GM21737 (cell line): Measurements from ENCODE around the gene TMEM121B.

ENCODE experiments used
- ATAC-seq: cut with Tn5 transposase; IDR thresholded peaks from one replicate; pipeline ENCODE4 v1.9.1; 2021; ENCODE audit warnings: mild to moderate bottlenecking, moderate library complexity; ENCODE audit not compliant: unreplicated experiment

Gene TMEM121B

DNA sequence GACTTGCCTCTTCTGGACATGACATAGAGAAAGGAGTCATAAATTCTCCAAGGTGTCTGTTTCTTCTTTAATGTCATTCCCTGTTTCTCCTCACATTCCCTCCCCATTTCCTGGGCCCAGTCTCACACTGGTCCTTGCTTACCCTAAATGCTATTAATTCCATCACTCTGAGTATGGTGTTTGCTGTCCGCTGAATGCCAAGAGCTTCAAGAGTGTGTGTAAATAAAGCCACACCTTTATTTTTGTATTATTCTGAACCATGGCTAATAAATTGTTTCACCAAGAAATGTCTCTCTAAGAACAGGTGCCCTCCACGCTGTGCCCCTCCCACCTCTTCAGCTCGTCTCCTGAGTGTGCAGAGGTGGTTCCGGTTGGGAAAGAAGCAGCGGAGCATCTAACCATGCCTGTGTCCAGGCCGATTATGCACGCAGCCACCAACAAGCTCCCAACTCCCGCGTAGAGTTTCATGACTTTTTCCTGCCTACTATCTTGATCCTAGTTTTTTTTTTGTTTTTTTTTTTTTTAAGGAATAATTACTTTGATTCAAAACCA lies 8.6 kb downstream of the TMEM121B start:
- no peak for ATAC-seq

DNA sequence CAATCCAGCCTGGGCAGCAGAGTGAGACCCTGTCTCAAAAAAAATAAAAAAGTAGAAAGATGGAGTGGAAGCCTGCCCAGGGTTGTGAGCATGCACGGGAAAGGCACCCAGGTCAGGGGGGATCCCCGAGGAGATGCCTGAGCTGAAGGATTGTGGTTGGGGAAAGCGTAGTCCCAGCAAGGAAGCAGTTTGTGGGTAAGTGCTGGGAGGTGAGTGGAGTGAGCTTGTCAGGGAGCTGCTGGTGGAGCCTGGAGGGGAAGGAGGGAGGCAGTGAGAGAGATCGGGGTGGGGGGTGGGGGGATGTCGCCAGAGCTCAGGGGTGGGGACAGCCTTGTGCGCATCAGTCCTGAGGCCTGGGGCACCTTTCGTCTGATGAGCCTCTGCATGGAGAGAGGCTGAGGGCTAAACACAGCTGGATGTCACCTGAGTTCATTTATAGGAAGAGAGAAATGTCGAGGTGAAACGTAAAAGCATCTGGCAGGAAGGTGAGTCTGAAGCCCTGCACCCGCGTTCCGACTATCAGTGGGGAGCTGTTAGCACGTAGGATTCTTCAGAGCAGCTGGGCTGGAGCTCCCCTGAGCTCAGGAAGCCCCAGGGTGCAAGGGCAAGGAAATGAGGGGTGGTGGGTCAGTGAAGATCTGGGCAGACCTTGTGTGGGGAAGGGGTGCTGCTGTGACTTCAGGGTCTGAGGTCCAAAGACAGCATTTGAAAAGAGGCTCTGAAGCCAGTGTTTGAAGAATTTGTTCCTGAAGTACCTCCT lies 10.2 kb downstream of the TMEM121B start:
- no peak for ATAC-seq

DNA sequence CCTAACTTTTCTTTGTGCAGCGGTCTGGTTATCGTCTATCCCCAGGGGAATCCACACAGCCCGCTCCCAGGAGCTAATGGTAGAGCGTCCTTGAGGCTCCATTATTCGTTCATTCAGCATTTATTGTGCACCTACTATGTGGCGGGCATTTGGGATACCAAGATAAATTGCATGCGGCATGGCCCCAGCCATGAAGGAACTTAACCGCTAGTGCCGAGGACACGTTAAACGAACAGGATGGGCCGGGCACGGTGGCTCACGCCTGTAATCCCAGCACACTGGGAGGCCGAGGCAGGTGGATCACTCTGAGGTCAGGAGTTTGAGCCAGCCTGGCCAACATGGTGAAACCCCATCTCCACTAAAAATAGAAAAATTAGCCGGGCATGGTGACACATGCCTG lies 11.2 kb downstream of the TMEM121B start:
- ATAC-seq = no peak

DNA sequence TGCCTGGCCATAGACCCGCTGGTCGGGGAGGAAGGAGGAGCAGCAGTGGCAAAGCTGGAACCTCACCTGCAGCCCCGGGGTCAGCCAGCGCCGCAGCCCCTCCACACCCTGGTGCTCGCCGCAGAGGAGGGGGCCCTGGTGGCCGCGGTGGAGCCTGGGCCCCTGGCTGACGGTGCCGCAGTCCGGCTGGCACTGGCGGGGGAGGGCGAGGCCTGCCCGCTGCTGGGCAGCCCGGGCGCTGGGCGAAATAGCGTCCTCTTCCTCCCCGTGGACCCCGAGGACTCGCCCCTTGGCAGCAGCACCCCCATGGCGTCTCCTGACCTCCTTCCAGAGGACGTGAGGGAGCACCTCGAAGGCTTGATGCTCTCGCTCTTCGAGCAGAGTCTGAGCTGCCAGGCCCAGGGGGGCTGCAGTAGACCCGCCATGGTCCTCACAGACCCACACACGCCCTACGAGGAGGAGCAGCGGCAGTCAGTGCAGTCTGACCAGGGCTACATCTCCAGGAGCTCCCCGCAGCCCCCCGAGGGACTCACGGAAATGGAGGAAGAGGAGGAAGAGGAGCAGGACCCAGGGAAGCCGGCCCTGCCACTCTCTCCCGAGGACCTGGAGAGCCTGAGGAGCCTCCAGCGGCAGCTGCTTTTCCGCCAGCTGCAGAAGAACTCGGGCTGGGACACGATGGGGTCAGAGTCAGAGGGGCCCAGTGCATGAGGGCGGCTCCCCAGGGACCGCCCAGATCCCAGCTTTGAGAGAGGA lies 11.9 kb downstream of the TMEM121B start:
- no peak for ATAC-seq

DNA sequence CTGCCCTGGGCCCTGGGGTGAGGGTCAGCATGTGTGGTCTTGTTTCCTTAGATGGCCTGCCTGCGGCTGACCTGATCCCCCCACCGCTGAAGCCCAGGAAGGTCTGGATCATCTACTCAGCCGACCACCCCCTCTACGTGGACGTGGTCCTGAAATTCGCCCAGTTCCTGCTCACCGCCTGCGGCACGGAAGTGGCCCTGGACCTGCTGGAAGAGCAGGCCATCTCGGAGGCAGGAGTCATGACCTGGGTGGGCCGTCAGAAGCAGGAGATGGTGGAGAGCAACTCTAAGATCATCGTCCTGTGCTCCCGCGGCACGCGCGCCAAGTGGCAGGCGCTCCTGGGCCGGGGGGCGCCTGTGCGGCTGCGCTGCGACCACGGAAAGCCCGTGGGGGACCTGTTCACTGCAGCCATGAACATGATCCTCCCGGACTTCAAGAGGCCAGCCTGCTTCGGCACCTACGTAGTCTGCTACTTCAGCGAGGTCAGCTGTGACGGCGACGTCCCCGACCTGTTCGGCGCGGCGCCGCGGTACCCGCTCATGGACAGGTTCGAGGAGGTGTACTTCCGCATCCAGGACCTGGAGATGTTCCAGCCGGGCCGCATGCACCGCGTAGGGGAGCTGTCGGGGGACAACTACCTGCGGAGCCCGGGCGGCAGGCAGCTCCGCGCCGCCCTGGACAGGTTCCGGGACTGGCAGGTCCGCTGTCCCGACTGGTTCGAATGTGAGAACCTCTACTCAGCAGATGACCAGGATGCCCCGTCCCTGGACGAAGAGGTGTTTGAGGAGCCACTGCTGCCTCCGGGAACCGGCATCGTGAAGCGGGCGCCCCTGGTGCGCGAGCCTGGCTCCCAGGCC lies 12.7 kb downstream of the TMEM121B start:
- ATAC-seq = no peak

DNA sequence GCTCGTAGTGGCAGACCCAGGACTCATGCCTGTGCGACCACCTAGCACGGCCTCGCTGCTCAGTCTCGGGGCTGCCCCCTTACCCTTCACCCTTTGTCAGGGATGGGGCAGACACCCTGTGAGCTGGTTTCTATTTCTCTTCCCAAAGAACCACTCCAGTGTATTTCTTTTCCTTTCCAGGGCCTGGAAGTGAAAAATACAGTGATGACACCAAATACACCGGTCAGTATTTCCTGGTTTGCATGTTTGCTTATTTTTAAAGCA lies 13.7 kb downstream of the TMEM121B start:
- ATAC-seq = no peak

DNA sequence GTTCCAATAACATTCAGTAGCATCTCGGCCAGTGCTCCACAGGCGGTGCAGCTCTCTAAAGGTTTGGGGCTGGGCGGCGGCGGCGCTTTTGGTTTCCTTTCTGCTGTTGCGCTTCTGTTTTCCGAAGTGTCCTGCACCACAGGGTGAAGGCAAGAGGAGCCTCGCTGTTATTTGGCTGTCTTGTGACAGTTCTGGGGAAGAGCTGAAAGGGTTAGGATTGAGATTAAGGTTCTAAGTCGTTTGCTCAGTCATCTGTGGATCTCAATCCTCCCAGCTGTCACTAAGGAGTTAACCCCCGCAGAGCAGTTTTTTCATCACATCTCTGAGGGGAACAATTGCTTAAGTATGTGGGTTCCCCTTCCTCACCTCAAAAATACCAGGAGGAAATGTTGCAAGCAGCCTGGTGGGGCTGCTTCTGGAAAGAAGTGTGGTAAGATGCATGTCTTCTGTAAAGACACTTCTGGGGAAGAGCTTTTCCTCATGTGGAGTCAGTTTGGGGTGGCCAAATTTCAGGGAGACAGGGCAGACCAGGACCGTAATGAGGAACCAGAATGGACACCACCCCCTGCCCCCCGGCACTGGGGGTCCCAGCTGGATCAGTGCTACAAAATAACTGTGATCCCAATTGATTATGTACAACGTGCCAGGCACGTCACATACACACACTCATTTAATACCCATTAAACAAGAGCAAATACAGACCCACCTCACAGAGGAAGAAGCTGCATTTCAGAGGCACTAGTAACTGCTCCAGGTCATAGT lies 14.2 kb downstream of the TMEM121B start:
- no peak for ATAC-seq

DNA sequence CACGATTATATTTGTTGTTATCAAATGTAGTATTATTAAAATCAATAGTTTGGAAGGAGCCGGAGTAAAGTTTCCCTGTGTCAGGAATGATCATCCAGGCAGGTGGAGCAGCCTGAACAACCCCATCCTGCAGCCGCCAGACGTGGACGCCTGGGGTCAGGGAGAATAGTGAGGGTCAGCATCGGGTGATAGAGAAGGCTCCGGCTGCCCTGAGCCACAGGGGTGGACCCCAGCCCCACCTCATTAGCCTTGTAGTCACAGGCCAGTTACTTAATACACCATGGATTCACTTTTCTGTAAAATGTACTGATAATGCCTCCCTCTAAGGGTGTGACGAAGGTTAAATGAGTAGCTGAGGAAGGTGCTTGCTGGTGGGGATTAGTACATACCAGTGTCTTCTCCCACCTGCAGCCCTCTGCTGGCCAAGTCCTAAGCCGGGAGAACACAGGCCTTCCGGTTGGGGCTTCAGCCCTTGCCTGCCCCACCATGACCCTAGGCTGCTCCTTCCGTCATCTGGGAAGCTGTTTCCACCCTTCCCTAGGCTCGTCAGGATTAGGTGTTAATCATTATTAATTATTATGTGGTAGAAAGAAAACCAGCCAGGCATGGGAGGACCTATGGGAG lies 14.9 kb downstream of the TMEM121B start:
- no peak for ATAC-seq

DNA sequence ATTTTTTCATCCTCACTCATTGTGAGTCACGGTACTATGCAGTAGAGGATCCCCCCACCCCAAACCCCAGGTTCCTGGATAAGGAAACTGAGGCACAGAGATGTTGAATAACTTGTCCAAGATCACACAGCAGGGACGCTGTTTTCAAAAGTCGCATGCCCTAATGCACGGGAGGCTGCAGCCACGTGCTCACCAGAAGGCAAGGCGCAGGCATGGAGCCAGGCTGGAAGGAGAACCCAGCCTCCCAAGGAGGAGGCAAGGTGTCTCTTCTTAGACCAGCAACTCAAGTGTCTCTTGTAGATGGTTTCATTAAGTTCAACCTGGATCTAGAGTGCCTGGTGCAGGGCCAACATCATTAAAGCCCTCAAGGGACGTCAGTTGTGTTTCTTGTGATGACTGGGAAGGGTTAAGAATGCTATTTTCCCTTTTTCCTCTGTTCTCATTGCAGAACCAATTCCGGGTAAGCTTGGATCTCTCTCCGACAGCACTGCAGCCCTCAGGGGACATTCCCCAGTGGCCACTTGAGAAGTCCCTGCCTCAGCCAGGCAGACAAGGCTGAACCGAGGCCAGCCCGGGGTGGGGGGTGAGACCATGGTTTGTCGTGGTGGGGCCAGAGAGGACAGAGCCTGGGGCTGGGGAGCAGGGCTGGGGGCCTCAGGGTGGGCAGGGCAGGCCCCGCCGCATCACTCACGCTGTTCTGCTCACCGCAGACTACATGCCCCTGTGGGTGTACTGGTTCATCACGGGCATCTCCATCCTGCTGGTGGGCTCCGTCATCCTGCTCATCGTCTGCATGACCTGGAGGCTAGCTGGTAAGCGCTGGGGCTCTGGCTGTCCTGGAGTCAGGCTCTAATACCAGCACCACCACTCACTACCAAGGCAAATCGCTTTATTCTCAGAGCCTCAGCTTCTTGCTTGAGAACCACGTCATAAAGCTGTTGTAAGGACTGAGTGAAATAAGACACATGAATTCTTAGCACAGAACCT lies 15.7 kb downstream of the TMEM121B start:
- ATAC-seq = no peak

DNA sequence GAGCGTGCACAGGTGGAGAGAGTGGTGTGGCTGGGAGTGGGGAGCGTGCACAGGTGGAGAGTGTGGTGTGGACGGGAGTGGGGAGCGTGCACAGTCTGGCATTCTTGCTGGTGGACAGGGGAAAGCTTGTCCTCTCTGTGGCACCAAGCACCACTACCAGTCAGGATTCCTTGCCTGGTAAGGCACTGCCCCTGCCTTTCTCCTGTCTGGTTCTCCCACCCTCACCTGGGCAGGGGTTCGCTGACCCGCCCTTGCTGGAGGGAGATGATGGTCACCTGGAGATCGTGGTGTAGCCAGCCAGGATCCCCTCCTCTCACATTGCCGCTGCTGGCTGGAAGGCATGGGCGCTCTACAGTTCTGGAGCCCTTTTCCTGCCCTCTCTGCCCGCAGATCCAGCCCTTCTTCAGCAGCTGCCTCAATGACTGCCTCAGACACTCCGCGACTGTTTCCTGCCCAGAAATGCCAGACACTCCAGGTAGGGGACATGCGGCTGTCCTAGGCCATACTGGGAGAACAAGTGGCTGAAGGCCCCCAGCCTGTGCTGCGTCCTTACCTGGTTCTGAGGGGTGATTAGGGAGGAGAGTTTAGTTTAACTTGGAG lies 16.7 kb downstream of the TMEM121B start:
- ATAC-seq = no peak

DNA sequence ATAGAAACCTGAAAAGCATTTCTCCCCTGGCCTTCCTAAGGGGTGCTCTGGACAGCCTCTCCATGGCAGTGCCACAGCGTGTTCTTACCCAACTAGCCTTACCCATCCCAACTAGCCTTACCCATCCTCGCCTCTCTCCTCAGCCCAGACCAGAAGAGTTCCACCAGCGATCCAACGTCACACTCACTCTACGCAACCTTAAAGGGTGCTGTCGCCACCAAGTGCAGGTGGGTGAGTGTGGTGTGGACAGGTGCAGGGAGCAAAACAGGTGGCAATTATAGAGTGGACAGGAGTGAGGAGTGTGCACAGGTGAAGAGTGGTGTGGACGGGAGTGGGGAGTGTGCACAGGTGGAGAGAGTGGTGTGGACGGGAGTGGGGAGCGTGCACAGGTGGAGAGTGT lies 17.8 kb downstream of the TMEM121B start:
- no peak for ATAC-seq

DNA sequence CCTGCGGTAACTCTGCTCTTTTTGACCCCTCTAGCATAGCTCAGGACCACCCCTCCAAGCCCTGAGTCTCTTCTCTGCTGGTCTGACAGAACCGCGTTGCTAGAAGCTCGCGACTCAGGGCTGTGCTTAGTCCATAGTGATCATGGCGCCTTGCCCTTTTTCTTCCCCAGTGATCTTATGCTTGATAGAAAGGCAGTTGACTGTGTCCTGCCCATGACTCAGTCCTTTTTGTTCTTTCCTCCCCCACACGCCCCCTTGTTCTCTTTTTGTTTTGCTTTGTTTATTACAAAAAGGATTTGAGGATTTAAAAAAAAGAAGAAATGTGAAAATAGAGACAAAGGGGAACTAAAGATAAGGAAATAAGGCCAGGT lies 18.9 kb downstream of the TMEM121B start:
- no peak for ATAC-seq

DNA sequence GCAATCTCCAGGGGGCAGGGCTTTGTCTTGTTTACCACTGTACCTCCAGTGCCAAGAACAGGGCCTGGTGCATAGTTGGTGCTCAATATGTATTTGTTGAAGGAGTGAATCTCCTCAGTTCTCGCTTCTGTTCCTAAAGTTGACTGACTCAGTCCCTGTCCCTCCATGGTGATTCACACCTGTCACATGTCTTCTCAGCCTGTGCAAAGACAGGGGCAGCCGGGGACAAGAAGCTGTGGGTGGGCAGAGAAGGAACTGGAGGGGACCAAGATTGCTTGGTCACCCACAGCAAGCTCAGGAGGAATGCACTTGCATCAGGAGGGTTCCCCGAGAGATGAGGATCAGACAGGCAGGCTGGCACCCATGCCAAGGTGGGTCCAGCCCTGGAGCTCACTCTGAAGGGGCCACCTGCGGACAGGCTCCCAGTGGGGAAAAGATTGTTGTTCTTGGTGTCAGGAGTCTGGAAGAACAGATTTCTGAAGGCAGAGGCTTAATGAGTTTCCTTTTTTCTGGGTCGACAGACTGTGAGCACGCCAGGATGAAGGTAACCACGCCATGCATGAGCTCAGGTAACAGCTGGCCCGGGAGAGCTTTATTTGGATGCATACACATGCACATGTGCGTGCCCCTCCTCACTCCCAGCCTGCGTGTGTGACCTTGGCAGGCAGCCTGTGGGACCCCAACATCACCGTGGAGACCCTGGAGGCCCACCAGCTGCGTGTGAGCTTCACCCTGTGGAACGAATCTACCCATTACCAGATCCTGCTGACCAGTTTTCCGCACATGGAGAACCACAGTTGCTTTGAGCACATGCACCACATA lies 19.5 kb downstream of the TMEM121B start:
- ATAC-seq = no peak

DNA sequence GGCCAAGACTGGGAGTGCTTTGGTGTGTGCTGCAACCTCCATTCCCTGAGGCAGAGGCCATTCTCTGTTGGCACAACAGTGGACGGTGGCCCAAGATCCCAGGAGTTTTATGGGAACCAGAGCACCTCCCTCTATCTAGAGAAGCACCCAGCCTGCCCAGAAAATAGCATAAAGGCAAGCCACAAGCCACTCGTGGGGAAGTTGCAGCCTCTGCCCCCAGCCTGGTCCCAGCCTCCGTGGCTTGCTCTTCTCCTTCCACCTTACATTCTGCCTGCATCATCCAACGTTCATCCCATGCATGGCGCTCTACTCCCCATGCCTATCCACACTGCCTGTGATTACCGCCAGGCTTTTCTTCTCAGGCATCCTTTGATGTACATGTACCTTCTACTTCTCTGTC lies 20.5 kb downstream of the TMEM121B start:
- ATAC-seq = no peak

DNA sequence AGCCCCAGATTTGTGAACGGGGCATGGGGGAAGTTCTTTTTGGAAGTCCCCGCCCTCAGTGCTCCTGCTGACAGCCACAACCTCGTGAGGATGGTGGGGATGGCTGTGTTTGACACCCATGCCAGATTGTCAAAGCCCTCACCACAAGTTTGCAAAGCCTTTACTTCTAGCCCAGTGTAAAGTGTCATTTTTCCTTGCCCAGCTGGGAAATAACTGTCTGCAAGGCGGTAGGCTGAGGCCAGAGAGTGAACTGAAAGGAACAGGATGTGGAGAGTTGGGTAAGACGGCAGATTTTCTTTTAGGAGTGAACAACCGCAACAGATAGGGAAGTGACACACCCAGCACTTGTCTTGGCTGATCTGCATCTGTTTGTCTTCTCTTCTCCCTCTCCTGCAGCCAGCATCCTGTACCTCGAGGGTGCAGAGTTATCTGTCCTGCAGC lies 22.8 kb downstream of the TMEM121B start:
- ATAC-seq = no peak

DNA sequence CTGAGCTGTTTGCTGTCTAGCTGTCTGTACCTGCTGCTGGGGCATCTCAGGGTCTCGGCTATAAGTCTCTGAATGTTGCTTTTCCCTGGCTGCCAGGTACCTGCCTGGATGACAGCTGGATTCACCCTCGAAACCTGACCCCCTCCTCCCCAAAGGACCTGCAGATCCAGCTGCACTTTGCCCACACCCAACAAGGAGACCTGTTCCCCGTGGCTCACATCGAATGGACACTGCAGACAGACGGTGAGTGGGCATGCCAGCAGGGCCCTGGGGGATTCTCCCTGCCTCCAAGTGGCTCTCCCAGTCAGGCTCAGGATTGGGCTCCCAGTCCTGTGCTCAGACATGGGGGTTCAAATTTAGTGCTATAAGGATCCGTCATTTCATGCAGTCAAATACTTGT lies 23.5 kb downstream of the TMEM121B start:
- no peak for ATAC-seq

DNA sequence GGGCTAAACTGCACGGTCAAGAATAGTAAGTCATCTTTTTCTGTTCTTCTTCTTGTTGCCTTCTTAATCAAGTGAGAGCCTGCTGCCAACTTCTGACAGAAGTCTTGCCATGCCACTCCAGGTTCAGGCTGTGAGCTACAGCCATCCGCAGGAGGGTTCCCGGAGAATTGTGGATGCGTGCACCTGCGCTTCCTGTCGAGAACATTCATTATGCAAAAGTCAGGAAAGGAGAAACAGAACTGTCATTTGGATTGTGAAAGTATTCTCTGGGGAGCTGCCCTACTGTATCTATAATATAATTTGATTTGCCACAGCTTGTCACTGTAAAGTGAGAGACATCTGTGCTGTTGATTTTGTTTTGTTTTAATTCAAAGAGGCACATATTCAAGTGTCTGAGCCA lies 24.1 kb downstream of the TMEM121B start:
- ATAC-seq = no peak

DNA sequence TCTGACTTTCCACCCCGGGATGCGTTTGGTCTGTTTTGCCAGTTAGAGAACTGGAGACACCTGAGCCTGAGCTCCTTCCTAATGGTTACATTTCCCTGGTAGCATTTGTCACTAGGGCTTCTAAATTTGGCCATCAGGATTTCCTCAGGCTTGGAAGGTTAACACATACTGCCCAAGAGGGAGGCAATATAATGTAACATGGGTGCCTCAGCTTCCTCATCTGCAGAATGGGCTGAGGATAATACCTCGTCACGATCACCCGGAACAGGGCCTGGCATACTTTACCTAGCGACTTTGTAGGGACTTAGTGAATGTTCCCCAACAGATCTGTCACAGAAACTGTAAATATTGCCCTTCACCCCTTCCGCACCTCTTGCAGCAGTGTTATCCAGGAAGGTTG lies 25.1 kb downstream of the TMEM121B start:
- no peak for ATAC-seq
